GM18517 (cell line): ENCODE data around the gene DENND1A.
A peak's percentile ranks its signal among the peaks of the same experiment; 100 is the strongest.

Experiments
- ATAC-seq: cut with Tn5 transposase; IDR thresholded peaks from one replicate; pipeline ENCODE4 v1.9.1; 2021; ENCODE audit warnings: mild to moderate bottlenecking, moderate library complexity; ENCODE audit not compliant: unreplicated experiment

DENND1A gene

GRCh38 chr9:123689701-123690428, 240.1 kb downstream of the DENND1A start:
- no peak for ATAC-seq

GRCh38 chr9:123687246-123687751, 242.6 kb downstream of the DENND1A start:
- no peak for ATAC-seq

GRCh38 chr9:123686829-123687192, 243.1 kb downstream of the DENND1A start:
- ATAC-seq, result no peak

GRCh38 chr9:123686131-123686828, 243.6 kb downstream of the DENND1A start:
- ATAC-seq, result no peak

GRCh38 chr9:123685489-123686083, 244.3 kb downstream of the DENND1A start:
- no peak for ATAC-seq

- no peak for ATAC-seq
Observed at GRCh38 chr9:123684393-123685149, 245.4 kb downstream of the DENND1A start.

- ATAC-seq, result no peak
Observed at GRCh38 chr9:123682746-123683145, 247.2 kb downstream of the DENND1A start.

- no peak for ATAC-seq
Observed at GRCh38 chr9:123680352-123680751, 249.6 kb downstream of the DENND1A start.

GRCh38 chr9:123679330-123679987, 250.5 kb downstream of the DENND1A start:
- peak; percentile 93 for ATAC-seq

- no peak for ATAC-seq
Observed at GRCh38 chr9:123678878-123679329, 251.0 kb downstream of the DENND1A start.

GRCh38 chr9:123678038-123678877, 251.7 kb downstream of the DENND1A start:
- no peak for ATAC-seq

- no peak for ATAC-seq
Observed at GRCh38 chr9:123676869-123677268, 253.1 kb downstream of the DENND1A start.

GRCh38 chr9:123669346-123669745, 260.6 kb downstream of the DENND1A start:
- no peak for ATAC-seq

- ATAC-seq, result no peak
Observed at GRCh38 chr9:123663529-123663928, 266.4 kb downstream of the DENND1A start.

- no peak for ATAC-seq
Observed at GRCh38 chr9:123662057-123662776, 267.7 kb downstream of the DENND1A start.

GRCh38 chr9:123660691-123661466, 269.0 kb downstream of the DENND1A start:
- ATAC-seq, result no peak

GRCh38 chr9:123659358-123659757, 270.6 kb downstream of the DENND1A start:
- no peak for ATAC-seq

- no peak for ATAC-seq
Observed at GRCh38 chr9:123658792-123659191, 271.1 kb downstream of the DENND1A start.
